Measurements from ENCODE around the gene SLC39A9. TPM values are rescaled to one million over a fixed set of nuclear protein-coding genes. Genes with fewer than 3 reads are reported as not detected.

Gene SLC39A9
- total and polyA plus RNA-seq, 2 of the 13 experiments (the other 11 are each of a cell fraction or from before 2014, with no cell fraction given): 46.6 to 69.5 TPM

- TF ChIP-seq ARID5B (CRISPR knock-in tag; IDR thresholded peaks at IDR 0.05) (0 out of 2 replicates have a peak, but pooled peaks have one; percentile 14), ARID3A (IDR thresholded peaks at IDR 0.05; ENCODE audit: low read depth, low read length) (peak; percentile 51)
Measured at GRCh38 chr14:69372146-69372545, 26.3 kb upstream of the SLC39A9 start (continued).

- H3K36me3 ChIP-seq (replicated peaks in 1 of 2; ENCODE audit: control insufficient read depth in 1 of 2, insufficient read depth in 2 of 2, low read length in 2 of 2): peaks cover 2 to 16% of the 10 kb centered on the region in 2 experiments; a peak in 3 of 5 replicates
- no peak overlapping the region for H3K4me2 ChIP-seq (ENCODE audit: low read depth, low read length)
- no peak overlapping the region for H3K9ac ChIP-seq (ENCODE audit: insufficient read depth, low read depth, low read length)
- ATAC-seq (no peak; the same call in 2 of the 3 replicates), FAIRE-seq (no peak), DNase-seq (ENCODE audit: low spot score) (no peak)
- intact Hi-C loops (cut with micrococcal nuclease; ENCODE audit: unreplicated experiment) (no loop called here), in situ Hi-C loops (cut with HindIII; ENCODE audit: extremely low pct_ligation_motif_present, low pct_unique_long_range_greater_than_20kb) (no loop called here)
- no peaks in the 10 kb centered on the region for H3K27me3 ChIP-seq (ENCODE audit: control insufficient read depth in 1 of 2, insufficient read depth in 2 of 2, low read length in 2 of 2)
- POLR2A ChIA-PET: no interaction called here
- 0% methylated on average over 1 of the region's 1 CpG for WGBS (ENCODE audit: low lambda C conversion rate)
- BruUV-seq (replicated peaks): no TSS peak
- H2AFZ ChIP-seq (ENCODE audit: low read length): no peak overlapping the region
- TF ChIP-seq ATF7 (IDR thresholded peaks at IDR 0.05) (peak; percentile 27; the same call in 1 of the 2 replicates), ATF7 (CRISPR knock-in tag; IDR thresholded peaks at IDR 0.05) (no peak), XRCC5 (optimal IDR thresholded peaks at IDR 0.05; ENCODE audit: low read length) (no peak)
- no peaks in the 10 kb centered on the region for H4K20me1 ChIP-seq (ENCODE audit: insufficient read depth, low read length)
- CTCF ChIA-PET (ENCODE audit: low intra/inter-chr PET ratio, low total read pairs): no interaction called here
- no peak overlapping the region for H3K4me3 ChIP-seq (replicated peaks in 1 of 3; ENCODE audit: insufficient read depth in 1 of 3, low read depth in 2 of 3, low read length in 3 of 3)
- 0 out of 2 replicates have a peak, but pooled peaks cover 9% of the 10 kb centered on the region for H3K4me1 ChIP-seq (ENCODE audit: insufficient read depth, low read length)
- H3K79me2 ChIP-seq (ENCODE audit: insufficient read depth, low read length): no peaks in the 10 kb centered on the region
- no peaks in the 10 kb centered on the region for H3K9me3 ChIP-seq (ENCODE audit: low read length)
- H3K27ac ChIP-seq (ENCODE audit: extremely low read length, insufficient read depth, low read length): no peak overlapping the region
Measured at GRCh38 chr14:69373104-69373503, 25.4 kb upstream of the SLC39A9 start.

Measured in HepG2 (cell line).